Common myeloid progenitor, CD34-positive (primary cell): Measurements from ENCODE around the gene TBC1D10A.

Experiments
- CTCF ChIA-PET: fragments of 350-600 bp; sonication (Branson Sonifier 250); formaldehyde crosslinking; loops from one replicate; lab custom pipeline; 2021; ENCODE audit warnings: antibody characterized with exemption; lab: Charles Lee
- POLR2A ChIA-PET: fragments of 350-600 bp; sonication (Branson Sonifier 250); formaldehyde crosslinking; loops from one replicate; lab custom pipeline; 2021; ENCODE audit warnings: antibody characterized with exemption; lab: Charles Lee
- DNase-seq, 3 donors: peaks; one replicate each; pipeline versions ENCODE4 v3.0.0 to v3.0.0-alpha.2; 2013
- H3K27ac ChIP-seq, 2 experiments: 1 replicate in 1 of 2; 2 replicates in 1 of 2; pipeline ENCODE4 v1.7.0; 2013; ENCODE audit warnings: inconsistent platforms in 2 of 2, low read length in 2 of 2, mild to moderate bottlenecking in 2 of 2, low read depth in 1 of 2, moderate library complexity in 1 of 2; ENCODE audit not compliant: severe bottlenecking in 2 of 2, insufficient read depth in 1 of 2, poor library complexity in 1 of 2
- H3K27me3 ChIP-seq, 5 experiments: replicated peaks in 2 of 5; 1 replicate in 3 of 5; 2 replicates in 2 of 5; pipeline versions ENCODE4 v1.6.1 to v1.7.0; 2013; ENCODE audit warnings: low read length in 4 of 5, mild to moderate bottlenecking in 2 of 5, moderate library complexity in 2 of 5, inconsistent platforms in 1 of 5; ENCODE audit not compliant: insufficient read depth in 5 of 5, control insufficient read depth in 4 of 5
- H3K36me3 ChIP-seq, 4 experiments: 1 replicate in 2 of 4; 2 replicates in 2 of 4; pipeline versions ENCODE4 v1.6.1 to v1.7.0; 2013; ENCODE audit warnings: low read length in 3 of 4, control low read depth in 1 of 4, mild to moderate bottlenecking in 1 of 4; ENCODE audit not compliant: control insufficient read depth in 4 of 4, insufficient read depth in 4 of 4
- H3K4me1 ChIP-seq, 4 experiments: 1 replicate in 3 of 4; 2 replicates in 1 of 4; pipeline versions ENCODE4 v1.6.1 to v1.7.1; 2013; ENCODE audit warnings: low read length in 3 of 4, mild to moderate bottlenecking in 3 of 4, control low read depth in 1 of 4, inconsistent platforms in 1 of 4, moderate library complexity in 1 of 4; ENCODE audit not compliant: control insufficient read depth in 4 of 4, insufficient read depth in 4 of 4; ENCODE audit errors: control extremely low read depth in 1 of 4
- H3K4me3 ChIP-seq, 7 experiments: 1 replicate in 4 of 7; 2 replicates in 3 of 7; pipeline versions ENCODE4 v1.5.1 to v1.7.0; 2013; ENCODE audit warnings: mild to moderate bottlenecking in 7 of 7, low read length in 6 of 7, moderate library complexity in 6 of 7, inconsistent platforms in 2 of 7, low read depth in 2 of 7, control low read depth in 1 of 7; ENCODE audit not compliant: insufficient read depth in 4 of 7, control insufficient read depth in 1 of 7; ENCODE audit errors: extremely low read depth in 1 of 7
- H3K9me3 ChIP-seq, 5 experiments: 1 replicate in 4 of 5; 2 replicates in 1 of 5; pipeline versions ENCODE4 v1.6.1 to v1.7.1; 2013; ENCODE audit warnings: low read length in 4 of 5, mild to moderate bottlenecking in 2 of 5, inconsistent platforms in 1 of 5, low read depth in 1 of 5, moderate library complexity in 1 of 5; ENCODE audit not compliant: control insufficient read depth in 4 of 5, insufficient read depth in 2 of 5; ENCODE audit errors: control extremely low read depth in 1 of 5
- WGBS: methylation state at CpG from one replicate; pipeline ENCODE4 v1.1.5; 2013; ENCODE audit not compliant: insufficient coverage; 5-methylcytosine and 5-hydroxymethylcytosine counted together

TBC1D10A gene

GRCh38 chr22:30315962-30316576 lies 10.7 kb downstream of the TBC1D10A start:
- Histone ChIP-seq H3K27me3 (no peaks in the 10 kb centered on the region), H3K4me3 (no peak overlapping the region), H3K27ac (no peak overlapping the region), H3K9me3 (no peaks in the 10 kb centered on the region), H3K4me1 (peaks cover 17 to 54% (median 47%) of the 10 kb centered on the region in 4 experiments), H3K36me3 (peaks cover 6 to 23% (median 7%) of the 10 kb centered on the region in 4 experiments)
- ChIA-PET POLR2A (no interaction called here), CTCF (interaction anchor here (1.0 to 4.5 kb wide), 4 partner anchors 14 to 208 kb away, joined by 3 to 12 read pairs (median 4); no protein-coding TSS in a partner anchor)
- WGBS = 95% methylated on average over 2 of the region's 2 CpGs
- DNase-seq = no peak

- no peak overlapping the region for H3K27ac ChIP-seq
- CTCF ChIA-PET = interaction anchor here (0.7 to 5.4 kb wide), 10 partner anchors 8 to 132 kb away, joined by 3 to 31 read pairs (median 3); partner anchors contain the start of genes CASTOR1 and TBC1D10A
- H3K36me3 ChIP-seq = peaks cover 4 to 13% (median 5%) of the 10 kb centered on the region in 4 experiments
- POLR2A ChIA-PET = interaction anchor here (0.8 to 1.0 kb wide), 2 partner anchors 9 to 25 kb away, joined by 3 read pairs; partner anchors contain the start of gene CASTOR1
- DNase-seq = peak; percentile 81 to 95 (median 94)
- H3K9me3 ChIP-seq = no peaks in the 10 kb centered on the region
- 14% methylated on average over 7 of the region's 8 CpGs for WGBS
- H3K4me1 ChIP-seq = peaks cover 23 to 65% (median 59%) of the 10 kb centered on the region in 4 experiments
- no peaks in the 10 kb centered on the region for H3K27me3 ChIP-seq
- H3K4me3 ChIP-seq = peak overlapping the region in 2 of 7 experiments; percentile 7 to 19
These were observed 11.8 kb downstream of the TBC1D10A start for GRCh38 chr22:30314915-30315314.

- Histone ChIP-seq H3K36me3 (peaks cover 0 to 2% (median under 1%) of the 10 kb centered on the region in 4 experiments), H3K4me1 (peaks cover 29 to 76% (median 69%) of the 10 kb centered on the region in 4 experiments), H3K27ac (no peak overlapping the region), H3K4me3 (no peak overlapping the region), H3K9me3 (no peaks in the 10 kb centered on the region), H3K27me3 (no peaks in the 10 kb centered on the region)
- ChIA-PET CTCF (interaction anchor here (0.8 to 5.4 kb wide), 6 partner anchors 9 to 131 kb away, joined by 3 to 31 read pairs (median 4); partner anchors contain the start of gene CASTOR1), POLR2A (interaction anchor here (0.7 to 0.8 kb wide), 2 partner anchors 43 to 110 kb away, joined by 3 to 4 read pairs; partner anchors contain the start of gene SF3A1)
- WGBS = 95% methylated on average over 2 of the region's 8 CpGs
- no peak for DNase-seq
These were observed 13.0 kb downstream of the TBC1D10A start for GRCh38 chr22:30313527-30314363.

GRCh38 chr22:30312053-30312452 lies 14.7 kb downstream of the TBC1D10A start:
- no peak overlapping the region for H3K4me3 ChIP-seq
- no peaks in the 10 kb centered on the region for H3K36me3 ChIP-seq
- DNase-seq = no peak
- no peaks in the 10 kb centered on the region for H3K9me3 ChIP-seq
- CTCF ChIA-PET = interaction anchor here (1.1 to 5.4 kb wide), 4 partner anchors 10 to 74 kb away, joined by 3 to 31 read pairs (median 8); partner anchors contain the start of gene CASTOR1
- peaks cover 39 to 92% (median 83%) of the 10 kb centered on the region in 4 experiments for H3K4me1 ChIP-seq
- POLR2A ChIA-PET = no interaction called here
- 100% methylated on average over 3 of the region's 6 CpGs for WGBS
- H3K27me3 ChIP-seq = no peaks in the 10 kb centered on the region
- no peak overlapping the region for H3K27ac ChIP-seq

- Histone ChIP-seq H3K36me3 (no peaks in the 10 kb centered on the region), H3K4me1 (peaks cover 47 to 95% (median 86%) of the 10 kb centered on the region in 4 experiments), H3K27me3 (no peaks in the 10 kb centered on the region), H3K4me3 (no peak overlapping the region), H3K9me3 (no peaks in the 10 kb centered on the region), H3K27ac (peak overlapping the region in 1 of 2 experiments; percentile 32)
- POLR2A ChIA-PET = no interaction called here
- CTCF ChIA-PET = interaction anchor here (1.0 to 5.4 kb wide), 7 partner anchors 8 to 75 kb away, joined by 3 to 31 read pairs (median 4); partner anchors contain the start of gene CASTOR1
- DNase-seq = no peak
- WGBS = 91% methylated on average over 6 of the region's 8 CpGs
These were observed 15.6 kb downstream of the TBC1D10A start for GRCh38 chr22:30310881-30311771.
